ENCODE data around the gene ADRA2C.

Gene ADRA2C

DNA sequence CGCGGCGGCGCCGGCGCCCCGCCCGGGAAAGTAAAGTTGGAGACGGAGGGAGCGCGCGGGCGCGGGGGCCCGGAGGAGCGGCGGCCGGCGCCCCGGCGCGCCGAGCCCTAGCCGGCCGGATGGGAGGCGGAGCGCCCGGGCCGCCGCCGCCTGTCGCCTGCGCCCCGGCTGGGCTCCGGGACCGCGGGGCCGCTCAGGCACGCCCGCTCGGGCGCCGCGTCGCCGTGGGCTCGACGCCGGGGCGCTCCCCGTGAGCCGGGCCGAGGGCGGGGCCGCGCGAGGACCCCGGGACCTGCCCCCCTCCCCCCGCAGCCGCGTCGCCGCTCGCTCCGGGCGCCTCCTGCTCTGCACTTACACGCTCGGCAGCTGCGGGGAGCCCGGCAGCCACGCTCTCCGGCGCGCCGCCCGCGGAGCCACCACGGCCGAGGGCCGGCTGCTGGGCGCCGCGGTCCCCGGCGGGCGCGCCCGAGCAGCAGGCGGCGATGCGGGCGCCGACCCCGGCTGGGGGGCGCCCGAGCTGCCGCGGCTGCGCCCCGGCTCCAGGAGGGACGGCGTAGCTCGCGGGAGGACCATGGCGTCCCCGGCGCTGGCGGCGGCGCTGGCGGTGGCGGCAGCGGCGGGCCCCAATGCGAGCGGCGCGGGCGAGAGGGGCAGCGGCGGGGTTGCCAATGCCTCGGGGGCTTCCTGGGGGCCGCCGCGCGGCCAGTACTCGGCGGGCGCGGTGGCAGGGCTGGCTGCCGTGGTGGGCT, at the start of gene ADRA2C:
Gene ADRA2C (plus strand): TSS at position 350 of the 749 bp plus-strand sequence. CDS start 222 bp downstream, at position 572.
- TF ChIP-seq, protein P1, sequence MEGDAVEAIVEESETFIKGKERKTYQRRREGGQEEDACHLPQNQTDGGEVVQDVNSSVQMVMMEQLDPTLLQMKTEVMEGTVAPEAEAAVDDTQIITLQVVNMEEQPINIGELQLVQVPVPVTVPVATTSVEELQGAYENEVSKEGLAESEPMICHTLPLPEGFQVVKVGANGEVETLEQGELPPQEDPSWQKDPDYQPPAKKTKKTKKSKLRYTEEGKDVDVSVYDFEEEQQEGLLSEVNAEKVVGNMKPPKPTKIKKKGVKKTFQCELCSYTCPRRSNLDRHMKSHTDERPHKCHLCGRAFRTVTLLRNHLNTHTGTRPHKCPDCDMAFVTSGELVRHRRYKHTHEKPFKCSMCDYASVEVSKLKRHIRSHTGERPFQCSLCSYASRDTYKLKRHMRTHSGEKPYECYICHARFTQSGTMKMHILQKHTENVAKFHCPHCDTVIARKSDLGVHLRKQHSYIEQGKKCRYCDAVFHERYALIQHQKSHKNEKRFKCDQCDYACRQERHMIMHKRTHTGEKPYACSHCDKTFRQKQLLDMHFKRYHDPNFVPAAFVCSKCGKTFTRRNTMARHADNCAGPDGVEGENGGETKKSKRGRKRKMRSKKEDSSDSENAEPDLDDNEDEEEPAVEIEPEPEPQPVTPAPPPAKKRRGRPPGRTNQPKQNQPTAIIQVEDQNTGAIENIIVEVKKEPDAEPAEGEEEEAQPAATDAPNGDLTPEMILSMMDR (IDR thresholded peaks at IDR 0.05; ENCODE audit: low read depth, low read length) = no peak
- DNase-seq (ENCODE audit: extremely low read depth, low read depth) = no peak

DNA sequence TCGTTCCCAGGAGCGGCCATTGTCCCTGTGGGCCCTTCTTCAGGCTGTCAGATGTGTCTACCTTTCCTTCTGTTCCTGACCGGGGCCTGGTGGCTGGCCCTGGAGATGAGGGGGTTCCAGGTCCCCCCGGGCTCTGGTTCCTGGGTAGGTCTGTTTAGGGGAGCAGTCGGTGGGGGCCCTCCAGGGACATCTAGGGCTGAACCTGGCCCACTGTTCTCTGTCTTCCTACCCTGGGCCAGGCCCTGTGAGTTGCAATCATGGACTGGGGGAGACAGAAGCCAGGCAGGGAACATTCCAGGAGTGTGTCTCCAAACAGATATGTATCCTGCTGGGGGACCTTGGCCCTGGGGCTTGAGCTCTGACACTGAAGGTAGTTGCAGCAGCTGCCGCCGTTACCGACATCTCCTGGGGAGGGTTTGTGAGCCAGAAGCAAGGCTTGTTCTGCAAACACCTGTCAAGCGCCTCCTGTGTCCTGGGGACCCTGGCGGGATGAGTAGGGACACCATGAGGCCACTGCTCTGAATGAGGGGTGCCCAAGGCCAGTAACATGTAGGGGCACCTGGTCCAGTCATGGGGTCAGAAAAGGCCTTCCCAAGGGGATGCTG, 49.5 kb upstream of the ADRA2C start:
- TF ChIP-seq, protein P1 (IDR thresholded peaks at IDR 0.05; ENCODE audit: low read depth, low read length) = no peak
- no peak for DNase-seq (ENCODE audit: extremely low read depth, low read depth)

DNA sequence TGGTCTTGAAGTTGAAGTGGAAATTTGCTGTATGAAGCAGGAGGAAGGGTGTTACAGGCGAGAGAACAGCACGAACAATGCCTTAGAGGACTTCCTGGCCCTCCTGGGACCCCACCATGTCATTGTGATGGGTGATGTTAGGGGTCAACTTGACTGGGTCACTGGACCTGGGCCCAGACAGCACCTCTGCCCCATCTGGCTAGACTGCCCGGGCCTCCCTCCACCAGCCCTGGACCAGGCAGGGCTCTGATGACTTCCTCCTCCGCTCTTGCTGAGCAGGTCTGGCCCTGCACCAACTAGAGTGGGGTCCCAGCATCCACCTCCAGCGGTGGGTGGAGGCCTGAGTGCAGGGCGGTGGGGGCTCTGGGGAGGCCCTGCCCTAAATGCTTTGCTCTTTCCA, 48.9 kb upstream of the ADRA2C start:
- TF ChIP-seq, protein P1 (IDR thresholded peaks at IDR 0.05; ENCODE audit: low read depth, low read length) = no peak
- DNase-seq (ENCODE audit: extremely low read depth, low read depth) = no peak

DNA sequence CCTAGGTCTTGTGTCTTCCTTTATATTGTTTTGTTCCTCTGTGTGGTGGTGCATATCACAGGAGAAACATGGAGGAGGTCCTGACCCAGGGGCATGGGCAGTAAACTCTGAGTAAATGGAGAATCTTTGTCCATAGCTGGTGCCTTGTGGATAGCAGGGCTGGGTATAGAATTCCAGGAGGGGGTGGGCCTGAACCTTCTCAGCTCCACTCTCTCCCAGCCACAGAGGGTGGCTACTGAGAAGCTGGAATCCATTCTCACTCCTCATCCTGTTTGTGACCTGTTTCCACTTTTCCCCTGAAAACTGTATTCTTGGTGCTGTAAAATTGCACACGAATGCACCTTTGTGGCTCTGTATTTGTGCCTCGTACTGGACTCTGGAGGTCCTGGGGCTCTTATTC, 47.7 kb upstream of the ADRA2C start:
- TF ChIP-seq, protein P1 (IDR thresholded peaks at IDR 0.05; ENCODE audit: low read depth, low read length) = no peak
- no peak for DNase-seq (ENCODE audit: extremely low read depth, low read depth)

DNA sequence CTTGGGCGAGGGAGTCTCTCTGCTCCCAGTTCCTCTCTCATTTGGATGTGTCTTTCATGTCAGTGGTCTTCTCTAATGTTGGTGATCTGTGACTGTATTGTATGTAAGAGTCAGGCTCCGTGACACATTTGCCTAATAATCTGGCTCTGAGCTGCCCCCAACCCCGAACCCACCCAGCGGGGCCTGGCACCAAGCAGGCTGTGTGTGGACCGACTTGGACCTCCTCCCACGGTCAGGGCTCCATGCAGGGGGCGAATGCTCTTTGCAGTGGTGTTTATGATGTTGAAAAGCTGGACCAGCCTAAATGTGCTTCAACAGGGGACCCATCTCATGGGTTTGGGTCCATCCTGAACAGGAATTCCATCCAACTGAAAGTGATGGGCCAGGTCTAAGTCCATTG, 47.0 kb upstream of the ADRA2C start:
- no peak for DNase-seq (ENCODE audit: extremely low read depth, low read depth)
- TF ChIP-seq, protein P1 (IDR thresholded peaks at IDR 0.05; ENCODE audit: low read depth, low read length) = no peak

DNA sequence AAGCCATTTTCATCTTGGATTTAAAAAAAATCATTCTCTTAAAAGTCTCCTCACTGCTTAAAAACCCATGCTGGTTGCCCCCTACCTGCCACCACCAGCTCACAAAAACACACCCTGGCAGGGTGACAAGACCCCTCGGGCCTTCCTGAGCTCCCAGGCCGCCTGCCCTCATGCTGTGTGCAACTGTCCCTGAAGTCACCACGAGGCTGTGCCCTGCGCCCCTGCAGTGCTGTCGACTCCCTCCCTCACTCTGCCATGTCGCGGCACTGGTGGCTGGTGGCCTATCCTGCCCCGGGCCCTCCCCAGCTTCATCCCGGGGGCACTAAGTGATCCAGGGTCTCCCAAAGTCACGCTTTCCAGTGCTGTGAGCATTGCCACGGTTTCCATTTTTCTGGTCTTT, 46.3 kb upstream of the ADRA2C start:
- TF ChIP-seq, protein P1 (IDR thresholded peaks at IDR 0.05; ENCODE audit: low read depth, low read length) = no peak
- no peak for DNase-seq (ENCODE audit: extremely low read depth, low read depth)

DNA sequence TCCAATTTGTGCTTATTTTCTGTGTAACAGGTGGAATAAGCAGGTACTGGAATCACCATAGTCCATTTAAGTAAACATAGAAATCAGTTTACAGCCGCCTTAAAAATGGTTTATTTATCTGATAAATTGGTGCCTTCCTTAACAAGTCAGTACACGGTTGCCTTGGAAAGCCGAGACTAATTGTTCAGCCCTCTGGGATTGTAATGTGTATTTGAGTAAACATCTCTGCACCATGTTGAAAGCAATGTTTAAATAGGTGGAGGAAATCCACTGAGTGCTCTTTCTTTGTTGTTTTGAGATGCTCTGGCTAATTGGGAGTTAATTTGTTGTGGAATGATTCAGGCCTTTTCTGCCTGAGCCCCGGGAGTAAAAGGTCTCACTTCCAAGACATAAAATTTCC, 45.7 kb upstream of the ADRA2C start:
- no peak for DNase-seq (ENCODE audit: extremely low read depth, low read depth)

More for the DNA sequence above, 45.7 kb upstream of the ADRA2C start:
- TF ChIP-seq, protein P1 (IDR thresholded peaks at IDR 0.05; ENCODE audit: low read depth, low read length) = no peak
